Duodenal mucosa (tissue), 2 donors: ENCODE measurements around the gene SPA17.

ENCODE experiments used
- H3K27ac ChIP-seq: one replicate; pipeline ENCODE4 v1.7.0; 2013; ENCODE audit warnings: low read depth, low read length
- H3K27me3 ChIP-seq, 2 donors: one replicate each; pipeline ENCODE4 v1.7.0; 2013; ENCODE audit warnings: low read length in 2 of 2, control low read depth in 1 of 2; ENCODE audit not compliant: insufficient read depth in 2 of 2, control insufficient read depth in 1 of 2
- H3K36me3 ChIP-seq, 2 donors: one replicate each; pipeline ENCODE4 v1.7.0; 2013; ENCODE audit warnings: low read length in 2 of 2, control low read depth in 1 of 2; ENCODE audit not compliant: insufficient read depth in 2 of 2, control insufficient read depth in 1 of 2
- H3K4me1 ChIP-seq, 2 donors: one replicate each; pipeline ENCODE4 v1.7.0; 2013; ENCODE audit warnings: low read length in 2 of 2, control low read depth in 1 of 2; ENCODE audit not compliant: insufficient read depth in 2 of 2, control insufficient read depth in 1 of 2
- H3K4me3 ChIP-seq, 2 donors: one replicate each; pipeline ENCODE4 v1.7.0; 2013; ENCODE audit warnings: low read length in 2 of 2, low read depth in 1 of 2
- H3K9ac ChIP-seq, 2 donors: one replicate each; pipeline ENCODE4 v1.7.0; 2013; ENCODE audit warnings: low read length in 2 of 2, low read depth in 1 of 2
- H3K9me3 ChIP-seq, 2 donors: one replicate each; pipeline ENCODE4 v1.7.0; 2013; ENCODE audit warnings: low read length in 2 of 2, control low read depth in 1 of 2; ENCODE audit not compliant: control insufficient read depth in 1 of 2

The SPA17 gene

GRCh38 chr11:124678416-124678815 is 4.7 kb downstream of the SPA17 start:
- H3K4me1 ChIP-seq: peaks cover 3 to 6% of the 10 kb centered on the region in 2 donors
- H3K36me3 ChIP-seq: no peaks in the 10 kb centered on the region
- no peak overlapping the region for H3K4me3 ChIP-seq
- H3K27ac ChIP-seq: no peak overlapping the region
- peaks cover 4 to 7% of the 10 kb centered on the region in 2 donors for H3K9me3 ChIP-seq
- no peak overlapping the region for H3K9ac ChIP-seq
- no peaks in the 10 kb centered on the region for H3K27me3 ChIP-seq

DNA sequence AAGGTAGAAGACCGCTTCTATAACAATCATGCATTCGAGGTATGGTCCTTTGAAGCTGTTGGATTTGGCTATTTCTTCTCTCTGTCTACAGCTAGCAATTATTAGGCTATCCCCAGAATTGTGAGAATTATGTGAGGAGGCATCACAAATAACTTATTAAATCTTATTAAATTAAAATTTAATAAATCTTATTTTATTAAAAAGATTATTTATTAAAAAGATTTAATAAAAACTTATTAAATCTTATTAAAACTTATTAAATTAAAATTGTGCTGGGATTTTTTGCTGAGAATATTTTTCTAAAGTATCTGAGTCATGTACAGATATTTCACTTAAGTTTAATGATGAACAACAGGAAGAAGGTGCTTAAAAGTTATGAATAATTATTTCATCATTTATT is 7.7 kb downstream of the SPA17 start:
- Histone ChIP-seq H3K27ac (no peak overlapping the region), H3K36me3 (no peaks in the 10 kb centered on the region), H3K9me3 (peaks cover 7 to 8% of the 10 kb centered on the region in 2 donors), H3K4me3 (no peak overlapping the region), H3K4me1 (no peaks in the 10 kb centered on the region), H3K9ac (no peak overlapping the region), H3K27me3 (no peaks in the 10 kb centered on the region)

GRCh38 chr11:124682443-124682842 is 8.7 kb downstream of the SPA17 start:
- Histone ChIP-seq H3K9ac (no peak overlapping the region), H3K9me3 (peaks cover 7 to 8% of the 10 kb centered on the region in 2 donors), H3K27me3 (no peaks in the 10 kb centered on the region), H3K4me1 (no peaks in the 10 kb centered on the region), H3K27ac (no peak overlapping the region), H3K4me3 (no peak overlapping the region), H3K36me3 (no peaks in the 10 kb centered on the region)

DNA sequence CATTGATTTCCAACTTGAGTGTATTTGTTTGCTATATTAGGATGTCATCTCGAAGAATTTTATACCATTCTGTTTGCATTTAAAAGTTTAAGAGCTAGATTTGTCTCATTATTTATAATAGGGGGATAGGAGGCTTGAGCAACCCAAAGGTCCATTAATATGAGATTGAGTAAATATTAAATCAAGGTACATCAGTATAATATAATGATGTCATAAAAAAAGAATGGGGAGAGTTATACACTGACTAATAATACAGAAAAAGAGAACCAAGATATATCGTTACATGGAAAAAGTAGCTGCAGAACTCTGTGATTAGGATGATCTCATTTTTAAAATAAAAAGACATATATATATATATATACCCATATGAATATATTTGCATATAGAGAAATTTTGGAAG is 19.4 kb downstream of the SPA17 start:
- Histone ChIP-seq H3K4me1 (no peaks in the 10 kb centered on the region), H3K9me3 (no peaks in the 10 kb centered on the region), H3K27ac (no peak overlapping the region), H3K4me3 (no peak overlapping the region), H3K36me3 (no peaks in the 10 kb centered on the region), H3K27me3 (no peaks in the 10 kb centered on the region), H3K9ac (no peak overlapping the region)

DNA sequence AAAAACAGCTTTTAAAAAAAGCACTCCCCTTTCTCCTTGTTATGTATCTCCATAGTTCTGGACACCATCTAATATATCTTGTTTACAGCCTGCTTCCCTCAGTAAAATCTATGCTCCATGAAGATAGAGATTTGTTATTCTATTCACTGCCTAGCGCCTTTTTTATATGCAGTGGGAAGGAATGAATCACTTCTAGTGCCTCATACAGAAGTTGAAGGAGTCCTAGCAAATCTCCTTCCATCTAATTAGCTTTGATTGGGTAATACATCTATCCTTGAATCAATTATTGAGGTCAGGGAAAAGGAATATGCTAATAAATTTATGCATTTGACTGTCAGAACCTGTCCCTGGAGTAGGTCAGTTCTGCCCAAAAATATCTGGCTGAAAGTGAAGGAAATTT is 25.8 kb downstream of the SPA17 start:
- H3K9ac ChIP-seq: no peak overlapping the region
- no peaks in the 10 kb centered on the region for H3K4me1 ChIP-seq
- H3K9me3 ChIP-seq: no peaks in the 10 kb centered on the region
- H3K4me3 ChIP-seq: no peak overlapping the region
- H3K27ac ChIP-seq: no peak overlapping the region
- H3K27me3 ChIP-seq: peaks cover 0 to 2% of the 10 kb centered on the region in 2 donors
- H3K36me3 ChIP-seq: no peaks in the 10 kb centered on the region

DNA sequence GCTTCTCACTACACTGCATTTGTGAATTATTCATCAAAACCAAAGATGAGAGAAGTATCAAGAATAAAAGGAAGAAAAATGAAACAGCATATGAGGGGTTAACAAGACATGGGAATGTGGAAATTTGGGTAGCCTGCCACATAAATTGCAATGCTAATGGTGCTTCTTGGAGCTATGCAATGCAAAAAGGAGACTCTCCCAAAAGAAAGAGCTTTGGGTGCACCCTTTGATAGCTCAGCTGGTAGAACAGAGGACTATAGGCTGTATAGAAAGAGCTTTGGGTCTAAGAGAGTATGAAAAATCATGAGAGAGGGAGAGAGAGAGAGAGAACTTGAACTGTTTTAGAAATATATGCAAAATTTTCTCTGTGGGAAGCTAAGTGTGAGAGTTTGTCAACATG is 26.3 kb downstream of the SPA17 start:
- Histone ChIP-seq H3K4me3 (no peak overlapping the region), H3K4me1 (no peaks in the 10 kb centered on the region), H3K36me3 (no peaks in the 10 kb centered on the region), H3K9ac (no peak overlapping the region), H3K27ac (no peak overlapping the region), H3K27me3 (peaks cover 0 to 2% of the 10 kb centered on the region in 2 donors), H3K9me3 (no peaks in the 10 kb centered on the region)

- no peaks in the 10 kb centered on the region for H3K9me3 ChIP-seq
- H3K27me3 ChIP-seq: no peaks in the 10 kb centered on the region
- H3K36me3 ChIP-seq: no peaks in the 10 kb centered on the region
- no peak overlapping the region for H3K9ac ChIP-seq
- H3K4me3 ChIP-seq: no peak overlapping the region
- H3K27ac ChIP-seq: no peak overlapping the region
- H3K4me1 ChIP-seq: no peaks in the 10 kb centered on the region
Observed at GRCh38 chr11:124707829-124708228, 34.1 kb downstream of the SPA17 start.

- Histone ChIP-seq H3K9me3 (no peaks in the 10 kb centered on the region), H3K4me3 (no peak overlapping the region)
Observed at GRCh38 chr11:124712392-124712791, 38.7 kb downstream of the SPA17 start.

DNA sequence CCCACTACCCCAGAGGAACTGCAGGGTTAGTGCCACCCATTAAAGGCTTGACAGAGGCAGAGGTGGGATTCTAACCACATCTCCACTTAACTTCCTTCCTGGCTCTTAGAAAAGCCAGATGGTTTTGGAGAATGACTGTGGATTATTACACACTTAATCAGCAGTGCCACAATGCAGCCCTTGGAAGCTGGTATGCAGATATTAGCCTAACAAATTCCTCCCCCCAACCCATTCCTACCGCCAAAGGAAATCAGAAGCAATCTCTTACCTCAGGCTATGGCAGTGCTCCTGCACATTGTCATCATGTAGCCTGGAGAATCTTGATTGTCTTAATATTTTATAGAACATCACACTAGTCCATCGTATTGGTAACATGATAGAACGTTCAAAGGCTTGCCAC is 42.9 kb downstream of the SPA17 start:
- Histone ChIP-seq H3K9ac (no peak overlapping the region), H3K27me3 (peaks cover 33 to 56% of the 10 kb centered on the region in 2 donors), H3K27ac (no peak overlapping the region), H3K4me3 (no peak overlapping the region), H3K4me1 (peaks cover 8 to 15% of the 10 kb centered on the region in 2 donors), H3K9me3 (no peaks in the 10 kb centered on the region), H3K36me3 (no peaks in the 10 kb centered on the region)

More at GRCh38 chr11:124712392-124712791, 38.7 kb downstream of the SPA17 start:
- Histone ChIP-seq H3K27me3 (peaks cover 5 to 14% of the 10 kb centered on the region in 2 donors), H3K36me3 (no peaks in the 10 kb centered on the region), H3K27ac (no peak overlapping the region), H3K9ac (no peak overlapping the region), H3K4me1 (no peaks in the 10 kb centered on the region)

DNA sequence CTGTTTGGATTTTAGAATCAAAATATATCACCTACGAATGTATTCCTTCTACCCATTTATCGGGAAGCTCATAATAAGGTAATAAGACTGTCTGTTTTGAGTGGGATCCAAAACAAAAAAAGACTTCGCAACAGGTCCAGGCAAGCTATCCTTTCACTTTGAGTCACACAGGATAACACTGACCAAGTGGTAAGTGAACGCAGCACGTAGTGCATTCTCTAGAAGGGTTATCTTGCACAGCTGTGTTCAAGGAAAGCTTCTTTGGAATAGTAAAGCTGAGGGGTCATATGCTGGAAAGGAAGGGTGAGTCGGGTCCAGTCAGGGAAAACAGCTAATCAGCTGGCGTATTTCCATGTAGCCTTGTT is 43.7 kb downstream of the SPA17 start:
- Histone ChIP-seq H3K4me3 (peak overlapping the region; percentile 55 to 59), H3K27me3 (peaks cover 33 to 57% of the 10 kb centered on the region in 2 donors), H3K4me1 (peaks cover 8 to 15% of the 10 kb centered on the region in 2 donors), H3K9ac (peak overlapping the region in 1 of 2 donors; percentile 20), H3K27ac (no peak overlapping the region), H3K36me3 (no peaks in the 10 kb centered on the region), H3K9me3 (no peaks in the 10 kb centered on the region)
